ENCODE data around the gene SLC25A33.
A peak's percentile ranks its signal among the peaks of the same experiment; 100 is the strongest.

Gene SLC25A33

GRCh38 chr1:9530320-9530719 is 8.9 kb upstream of the SLC25A33 start:
- Mint-ChIP-seq H3K36me3 (no peaks in the 10 kb centered on the region), H3K4me1 (peaks cover 18% of the 10 kb centered on the region), H3K27ac (no peak overlapping the region), H3K9me3 (no peaks in the 10 kb centered on the region), H3K27me3 (no peaks in the 10 kb centered on the region), H3K4me3 (no peak overlapping the region)
- no peak for ATAC-seq

- H3K9me3 Mint-ChIP-seq = no peaks in the 10 kb centered on the region
- no peak overlapping the region for H3K27ac Mint-ChIP-seq
- no peak overlapping the region for H3K4me3 Mint-ChIP-seq
- peaks cover 17% of the 10 kb centered on the region for H3K4me1 Mint-ChIP-seq
- ATAC-seq = no peak
- H3K36me3 Mint-ChIP-seq = no peaks in the 10 kb centered on the region
- no peaks in the 10 kb centered on the region for H3K27me3 Mint-ChIP-seq
These were observed 4.3 kb upstream of the SLC25A33 start for GRCh38 chr1:9534953-9535352.

- Mint-ChIP-seq H3K27me3 (no peaks in the 10 kb centered on the region), H3K36me3 (no peaks in the 10 kb centered on the region), H3K9me3 (no peaks in the 10 kb centered on the region), H3K4me1 (peaks cover 31% of the 10 kb centered on the region), H3K27ac (no peak overlapping the region), H3K4me3 (no peak overlapping the region)
- ATAC-seq = no peak
These were observed 3.0 kb upstream of the SLC25A33 start for GRCh38 chr1:9536301-9536700.

GRCh38 chr1:9537863-9538668 is 1.2 kb upstream of the SLC25A33 start:
- H3K27me3 Mint-ChIP-seq = no peaks in the 10 kb centered on the region
- peak overlapping the region; percentile 83 for H3K27ac Mint-ChIP-seq
- peaks cover 5% of the 10 kb centered on the region for H3K36me3 Mint-ChIP-seq
- H3K4me1 Mint-ChIP-seq = peaks cover 39% of the 10 kb centered on the region
- H3K4me3 Mint-ChIP-seq = no peak overlapping the region
- no peak for ATAC-seq
- no peaks in the 10 kb centered on the region for H3K9me3 Mint-ChIP-seq

- H3K9me3 Mint-ChIP-seq = no peaks in the 10 kb centered on the region
- H3K27ac Mint-ChIP-seq = peak overlapping the region; percentile 83
- H3K36me3 Mint-ChIP-seq = peaks cover 5% of the 10 kb centered on the region
- H3K27me3 Mint-ChIP-seq = no peaks in the 10 kb centered on the region
- no peak for ATAC-seq
- peaks cover 39% of the 10 kb centered on the region for H3K4me1 Mint-ChIP-seq
- H3K4me3 Mint-ChIP-seq = peak overlapping the region; percentile 75
These were observed 548 bp upstream of the SLC25A33 start for GRCh38 chr1:9538669-9539164.

- Mint-ChIP-seq H3K36me3 (peaks cover 5% of the 10 kb centered on the region), H3K27ac (peak overlapping the region; percentile 79), H3K4me3 (peak overlapping the region; percentile 95), H3K9me3 (no peaks in the 10 kb centered on the region), H3K4me1 (peaks cover 47% of the 10 kb centered on the region), H3K27me3 (no peaks in the 10 kb centered on the region)
- ATAC-seq = peak; percentile 77
These were observed 725 bp downstream of the SLC25A33 start for GRCh38 chr1:9539829-9540550.

GRCh38 chr1:9542430-9542829 is 3.2 kb downstream of the SLC25A33 start:
- Mint-ChIP-seq H3K36me3 (peaks cover 5% of the 10 kb centered on the region), H3K27me3 (no peaks in the 10 kb centered on the region), H3K27ac (no peak overlapping the region), H3K4me1 (peaks cover 61% of the 10 kb centered on the region), H3K4me3 (no peak overlapping the region), H3K9me3 (no peaks in the 10 kb centered on the region)
- ATAC-seq = no peak

- H3K36me3 Mint-ChIP-seq = peaks cover 14% of the 10 kb centered on the region
- H3K4me3 Mint-ChIP-seq = no peak overlapping the region
- H3K9me3 Mint-ChIP-seq = no peaks in the 10 kb centered on the region
- H3K27ac Mint-ChIP-seq = no peak overlapping the region
- no peaks in the 10 kb centered on the region for H3K27me3 Mint-ChIP-seq
- peaks cover 59% of the 10 kb centered on the region for H3K4me1 Mint-ChIP-seq
- no peak for ATAC-seq
These were observed 5.7 kb downstream of the SLC25A33 start for GRCh38 chr1:9544926-9545325.

GRCh38 chr1:9549955-9550546 is 10.8 kb downstream of the SLC25A33 start:
- H3K9me3 Mint-ChIP-seq = no peaks in the 10 kb centered on the region
- H3K4me3 Mint-ChIP-seq = no peak overlapping the region
- ATAC-seq = no peak
- no peaks in the 10 kb centered on the region for H3K27me3 Mint-ChIP-seq
- peaks cover 16% of the 10 kb centered on the region for H3K36me3 Mint-ChIP-seq
- no peak overlapping the region for H3K27ac Mint-ChIP-seq
- H3K4me1 Mint-ChIP-seq = peaks cover 30% of the 10 kb centered on the region

GRCh38 chr1:9551984-9552383 is 12.7 kb downstream of the SLC25A33 start:
- H3K4me3 Mint-ChIP-seq = no peak overlapping the region
- ATAC-seq = no peak
- H3K36me3 Mint-ChIP-seq = peaks cover 33% of the 10 kb centered on the region
- no peaks in the 10 kb centered on the region for H3K9me3 Mint-ChIP-seq
- H3K27me3 Mint-ChIP-seq = no peaks in the 10 kb centered on the region
- H3K4me1 Mint-ChIP-seq = peaks cover 29% of the 10 kb centered on the region
- H3K27ac Mint-ChIP-seq = no peak overlapping the region

- H3K36me3 Mint-ChIP-seq = peaks cover 36% of the 10 kb centered on the region
These were observed 14.5 kb downstream of the SLC25A33 start for GRCh38 chr1:9553736-9554144.

GRCh38 chr1:9555942-9556341 is 16.7 kb downstream of the SLC25A33 start:
- ATAC-seq = no peak
- Mint-ChIP-seq H3K4me3 (no peak overlapping the region), H3K9me3 (no peaks in the 10 kb centered on the region), H3K36me3 (peaks cover 35% of the 10 kb centered on the region), H3K4me1 (peaks cover 30% of the 10 kb centered on the region), H3K27me3 (no peaks in the 10 kb centered on the region), H3K27ac (peak overlapping the region; percentile 55)

More at GRCh38 chr1:9553736-9554144, 14.5 kb downstream of the SLC25A33 start:
- no peak for ATAC-seq
- H3K4me1 Mint-ChIP-seq = peaks cover 24% of the 10 kb centered on the region
- no peak overlapping the region for H3K4me3 Mint-ChIP-seq
- no peaks in the 10 kb centered on the region for H3K27me3 Mint-ChIP-seq
- H3K27ac Mint-ChIP-seq = no peak overlapping the region
- no peaks in the 10 kb centered on the region for H3K9me3 Mint-ChIP-seq

- Mint-ChIP-seq H3K4me1 (peaks cover 30% of the 10 kb centered on the region), H3K27me3 (no peaks in the 10 kb centered on the region), H3K9me3 (no peaks in the 10 kb centered on the region), H3K36me3 (peaks cover 35% of the 10 kb centered on the region), H3K27ac (no peak overlapping the region), H3K4me3 (no peak overlapping the region)
- no peak for ATAC-seq
These were observed 18.4 kb downstream of the SLC25A33 start for GRCh38 chr1:9557624-9558023.

GRCh38 chr1:9558271-9558945 is 19.1 kb downstream of the SLC25A33 start:
- no peaks in the 10 kb centered on the region for H3K9me3 Mint-ChIP-seq
- H3K4me3 Mint-ChIP-seq = no peak overlapping the region
- H3K27me3 Mint-ChIP-seq = no peaks in the 10 kb centered on the region
- no peak overlapping the region for H3K27ac Mint-ChIP-seq
- no peak for ATAC-seq
- peaks cover 30% of the 10 kb centered on the region for H3K4me1 Mint-ChIP-seq
- H3K36me3 Mint-ChIP-seq = peaks cover 35% of the 10 kb centered on the region

GRCh38 chr1:9558946-9559545 is 19.8 kb downstream of the SLC25A33 start:
- H3K9me3 Mint-ChIP-seq = no peaks in the 10 kb centered on the region
- no peak for ATAC-seq
- H3K4me1 Mint-ChIP-seq = peaks cover 30% of the 10 kb centered on the region
- no peaks in the 10 kb centered on the region for H3K27me3 Mint-ChIP-seq
- H3K4me3 Mint-ChIP-seq = no peak overlapping the region
- H3K27ac Mint-ChIP-seq = no peak overlapping the region
- peaks cover 35% of the 10 kb centered on the region for H3K36me3 Mint-ChIP-seq
